NCI-H2107 (cell line): ENCODE data around the gene TFG.

ENCODE experiments used
- DNase-seq: peaks from one replicate; lab custom pipeline; 2025; lab: John Stamatoyannopoulos, UW

Gene TFG

GRCh38 chr3:100756441-100756840 lies 47.1 kb downstream of the TFG start:
- DNase-seq = no peak

GRCh38 chr3:100759159-100759558 lies 49.9 kb downstream of the TFG start:
- DNase-seq = no peak

GRCh38 chr3:100759950-100760349 lies 50.7 kb downstream of the TFG start:
- DNase-seq = no peak

- DNase-seq = no peak
These were observed 51.1 kb downstream of the TFG start for GRCh38 chr3:100760377-100760776.

- no peak for DNase-seq
These were observed 52.1 kb downstream of the TFG start for GRCh38 chr3:100761211-100761942.

GRCh38 chr3:100761951-100762350 lies 52.7 kb downstream of the TFG start:
- no peak for DNase-seq

- no peak for DNase-seq
These were observed 56.2 kb downstream of the TFG start for GRCh38 chr3:100765437-100765975.

GRCh38 chr3:100766069-100766468 lies 56.8 kb downstream of the TFG start:
- DNase-seq = no peak

- DNase-seq = no peak
These were observed 60.4 kb downstream of the TFG start for GRCh38 chr3:100769693-100770092.

GRCh38 chr3:100775226-100775625 lies 65.9 kb downstream of the TFG start:
- no peak for DNase-seq

- DNase-seq = no peak
These were observed 66.4 kb downstream of the TFG start for GRCh38 chr3:100775669-100776068.

GRCh38 chr3:100776097-100776729 lies 66.9 kb downstream of the TFG start:
- DNase-seq = no peak

GRCh38 chr3:100776746-100777145 lies 67.5 kb downstream of the TFG start:
- no peak for DNase-seq

GRCh38 chr3:100777271-100777670 lies 68.0 kb downstream of the TFG start:
- no peak for DNase-seq

- DNase-seq = no peak
These were observed 70.2 kb downstream of the TFG start for GRCh38 chr3:100779480-100779879.

- no peak for DNase-seq
These were observed 70.9 kb downstream of the TFG start for GRCh38 chr3:100780071-100780622.

GRCh38 chr3:100781301-100781700 lies 72.0 kb downstream of the TFG start:
- no peak for DNase-seq

GRCh38 chr3:100782348-100782747 lies 73.1 kb downstream of the TFG start:
- DNase-seq = no peak

- DNase-seq = no peak
These were observed 73.6 kb downstream of the TFG start for GRCh38 chr3:100782906-100783305.

- no peak for DNase-seq
These were observed 74.3 kb downstream of the TFG start for GRCh38 chr3:100783619-100784018.

- no peak for DNase-seq
These were observed 80.3 kb downstream of the TFG start for GRCh38 chr3:100789579-100789978.

- no peak for DNase-seq
These were observed 87.3 kb downstream of the TFG start for GRCh38 chr3:100796556-100796955.

GRCh38 chr3:100798012-100798411 lies 88.7 kb downstream of the TFG start:
- no peak for DNase-seq
